ENCODE results near the gene MED15. TPM values are rescaled to one million over a fixed set of nuclear protein-coding genes. Genes with fewer than 3 reads are reported as not detected.
"Not testable (repeated sequence)": the region's sequence is repeated elsewhere in the genome, so short reads cannot be mapped to it uniquely, and the experiment has no call there.

The MED15 gene
- total and polyA plus RNA-seq, 2 experiments from 2014 or later = 29.2 to 43.5 TPM

GRCh38 chr22:20537983-20538382, 30.6 kb downstream of the MED15 start:
- TF ChIP-seq STAT1 (IDR thresholded peaks at IDR 0.05; ENCODE audit: unreplicated experiment) = no peak
- no peak for TF ChIP-seq REST (IDR thresholded peaks at IDR 0.05; ENCODE audit: unreplicated experiment)
- TF ChIP-seq ZNF462 (CRISPR knock-in tag; IDR thresholded peaks at IDR 0.05) = no peak
- Histone ChIP-seq H3K79me2 (replicated peaks; ENCODE audit: insufficient read depth) (peaks cover 33% of the 10 kb centered on the region), H3K4me1 (ENCODE audit: insufficient read depth) (no peaks in the 10 kb centered on the region), H3K27ac (ENCODE audit: low read depth) (no peak overlapping the region), H3K36me3 (ENCODE audit: insufficient read depth) (peaks cover 8% of the 10 kb centered on the region; the same call in 1 of the 2 replicates), H3F3A (replicated peaks; ENCODE audit: low read depth) (no peaks in the 10 kb centered on the region), H3K4me2 (no peak overlapping the region), H4K20me1 (replicated peaks; ENCODE audit: insufficient read depth) (peaks cover 14% of the 10 kb centered on the region; the same call in 1 of the 2 replicates), H2AFZ (no peak overlapping the region), H3K27me3 (ENCODE audit: insufficient read depth) (no peaks in the 10 kb centered on the region), H3K9me2 (ENCODE audit: insufficient read depth) (no peaks in the 10 kb centered on the region), H3K4me3 (no peak overlapping the region)
- Mint-ChIP-seq H3K27ac (no peak overlapping the region), H3K4me1 (peaks cover 5% of the 10 kb centered on the region), H3K9me3 (no peaks in the 10 kb centered on the region), H3K27me3 (ENCODE audit: insufficient read depth, low read depth, poor library complexity) (peaks cover 6% of the 10 kb centered on the region), H3K4me3 (no peak overlapping the region), H3K36me3 (ENCODE audit: low read depth) (peaks cover 45% of the 10 kb centered on the region)
- DNase-seq (ENCODE audit: low spot score) (no peak), ATAC-seq (no peak)

- not testable (repeated sequence) for H3K4me3 Mint-ChIP-seq
- H3K36me3 ChIP-seq (ENCODE audit: insufficient read depth) = peaks cover 11% of the 10 kb centered on the region
These were observed 31.5 kb downstream of the MED15 start for GRCh38 chr22:20538875-20539274.

More at GRCh38 chr22:20538875-20539274, 31.5 kb downstream of the MED15 start:
- H3K9me3 Mint-ChIP-seq; H3F3A ChIP-seq (replicated peaks; ENCODE audit: low read depth); H3K4me1 ChIP-seq (ENCODE audit: insufficient read depth); H3K4me3 ChIP-seq; H3K27ac Mint-ChIP-seq; H3K9me2 ChIP-seq (ENCODE audit: insufficient read depth); H2AFZ ChIP-seq; H3K27ac ChIP-seq (ENCODE audit: low read depth); DNase-seq (ENCODE audit: low spot score); H3K27me3 ChIP-seq (ENCODE audit: insufficient read depth); ATAC-seq; H3K4me2 ChIP-seq; H3K27me3 Mint-ChIP-seq (ENCODE audit: insufficient read depth, low read depth, poor library complexity); H3K4me1 Mint-ChIP-seq: not testable (repeated sequence)
- H3K79me2 ChIP-seq (replicated peaks; ENCODE audit: insufficient read depth) = peaks cover 24% of the 10 kb centered on the region
- peaks cover 14% of the 10 kb centered on the region; the same call in 1 of the 2 replicates for H4K20me1 ChIP-seq (replicated peaks; ENCODE audit: insufficient read depth)
- peaks cover 52% of the 10 kb centered on the region for H3K36me3 Mint-ChIP-seq (ENCODE audit: low read depth)
